ENCODE data around the gene MATN1.

DNA sequence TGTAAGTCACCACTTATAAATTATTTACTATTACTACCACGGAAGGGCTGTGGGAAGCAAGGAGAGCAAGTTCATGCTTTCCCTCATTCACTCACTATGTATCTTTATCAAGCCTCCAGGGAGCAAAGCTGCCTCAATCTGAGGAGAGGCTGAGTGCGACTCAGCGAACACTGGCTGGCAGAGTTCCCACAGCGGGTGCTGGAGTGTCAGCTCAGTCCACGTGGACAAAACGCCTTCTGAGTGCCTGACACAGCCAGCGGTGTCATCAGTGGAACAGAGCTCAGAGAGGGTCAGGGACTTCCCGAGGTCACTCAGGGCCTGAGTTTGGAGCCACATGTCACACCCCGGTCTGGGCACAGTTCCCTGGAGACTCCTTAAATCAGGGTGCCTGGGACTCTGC, 16.9 kb downstream of the MATN1 start:
- TF ChIP-seq, protein P1, sequence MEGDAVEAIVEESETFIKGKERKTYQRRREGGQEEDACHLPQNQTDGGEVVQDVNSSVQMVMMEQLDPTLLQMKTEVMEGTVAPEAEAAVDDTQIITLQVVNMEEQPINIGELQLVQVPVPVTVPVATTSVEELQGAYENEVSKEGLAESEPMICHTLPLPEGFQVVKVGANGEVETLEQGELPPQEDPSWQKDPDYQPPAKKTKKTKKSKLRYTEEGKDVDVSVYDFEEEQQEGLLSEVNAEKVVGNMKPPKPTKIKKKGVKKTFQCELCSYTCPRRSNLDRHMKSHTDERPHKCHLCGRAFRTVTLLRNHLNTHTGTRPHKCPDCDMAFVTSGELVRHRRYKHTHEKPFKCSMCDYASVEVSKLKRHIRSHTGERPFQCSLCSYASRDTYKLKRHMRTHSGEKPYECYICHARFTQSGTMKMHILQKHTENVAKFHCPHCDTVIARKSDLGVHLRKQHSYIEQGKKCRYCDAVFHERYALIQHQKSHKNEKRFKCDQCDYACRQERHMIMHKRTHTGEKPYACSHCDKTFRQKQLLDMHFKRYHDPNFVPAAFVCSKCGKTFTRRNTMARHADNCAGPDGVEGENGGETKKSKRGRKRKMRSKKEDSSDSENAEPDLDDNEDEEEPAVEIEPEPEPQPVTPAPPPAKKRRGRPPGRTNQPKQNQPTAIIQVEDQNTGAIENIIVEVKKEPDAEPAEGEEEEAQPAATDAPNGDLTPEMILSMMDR (IDR thresholded peaks at IDR 0.05 in 2 of 3, conservative IDR thresholded peaks at IDR 0.05 in 1 of 3; ENCODE audit: borderline replicate concordance in 1 of 3, insufficient read depth in 1 of 3, low read depth in 2 of 3, low read length in 2 of 3): no peak
- TF ChIP-seq POLR2A (IDR thresholded peaks at IDR 0.05; ENCODE audit: borderline replicate concordance, extremely low read depth, insufficient read depth, insufficient read length) (no peak), POLR2AphosphoS5 (IDR thresholded peaks at IDR 0.05; ENCODE audit: low read depth, low read length) (no peak), RAD21 (IDR thresholded peaks at IDR 0.05; ENCODE audit: low read depth) (no peak), EZH2phosphoT487 (IDR thresholded peaks at IDR 0.05; ENCODE audit: borderline replicate concordance) (no peak), JUND (IDR thresholded peaks at IDR 0.05) (no peak), ZNF274 (IDR thresholded peaks at IDR 0.05; ENCODE audit: low read depth, low read length) (no peak), EGR1 (IDR thresholded peaks at IDR 0.05; ENCODE audit: low read depth) (no peak), CEBPB (IDR thresholded peaks at IDR 0.05; ENCODE audit: low read depth) (no peak), SP1 (IDR thresholded peaks at IDR 0.05; ENCODE audit: low read depth) (no peak)
- TF ChIP-seq, protein P2, sequence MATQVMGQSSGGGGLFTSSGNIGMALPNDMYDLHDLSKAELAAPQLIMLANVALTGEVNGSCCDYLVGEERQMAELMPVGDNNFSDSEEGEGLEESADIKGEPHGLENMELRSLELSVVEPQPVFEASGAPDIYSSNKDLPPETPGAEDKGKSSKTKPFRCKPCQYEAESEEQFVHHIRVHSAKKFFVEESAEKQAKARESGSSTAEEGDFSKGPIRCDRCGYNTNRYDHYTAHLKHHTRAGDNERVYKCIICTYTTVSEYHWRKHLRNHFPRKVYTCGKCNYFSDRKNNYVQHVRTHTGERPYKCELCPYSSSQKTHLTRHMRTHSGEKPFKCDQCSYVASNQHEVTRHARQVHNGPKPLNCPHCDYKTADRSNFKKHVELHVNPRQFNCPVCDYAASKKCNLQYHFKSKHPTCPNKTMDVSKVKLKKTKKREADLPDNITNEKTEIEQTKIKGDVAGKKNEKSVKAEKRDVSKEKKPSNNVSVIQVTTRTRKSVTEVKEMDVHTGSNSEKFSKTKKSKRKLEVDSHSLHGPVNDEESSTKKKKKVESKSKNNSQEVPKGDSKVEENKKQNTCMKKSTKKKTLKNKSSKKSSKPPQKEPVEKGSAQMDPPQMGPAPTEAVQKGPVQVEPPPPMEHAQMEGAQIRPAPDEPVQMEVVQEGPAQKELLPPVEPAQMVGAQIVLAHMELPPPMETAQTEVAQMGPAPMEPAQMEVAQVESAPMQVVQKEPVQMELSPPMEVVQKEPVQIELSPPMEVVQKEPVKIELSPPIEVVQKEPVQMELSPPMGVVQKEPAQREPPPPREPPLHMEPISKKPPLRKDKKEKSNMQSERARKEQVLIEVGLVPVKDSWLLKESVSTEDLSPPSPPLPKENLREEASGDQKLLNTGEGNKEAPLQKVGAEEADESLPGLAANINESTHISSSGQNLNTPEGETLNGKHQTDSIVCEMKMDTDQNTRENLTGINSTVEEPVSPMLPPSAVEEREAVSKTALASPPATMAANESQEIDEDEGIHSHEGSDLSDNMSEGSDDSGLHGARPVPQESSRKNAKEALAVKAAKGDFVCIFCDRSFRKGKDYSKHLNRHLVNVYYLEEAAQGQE (IDR thresholded peaks at IDR 0.05; ENCODE audit: low read depth): no peak
